Measurements from ENCODE around the gene PARD3. TPM values are rescaled to one million over a fixed set of nuclear protein-coding genes. Genes with fewer than 3 reads are reported as not detected.

Gene PARD3
- total RNA-seq, 1 donor from 2014 or later = 76.4 TPM

- DNase-seq (ENCODE audit: low read depth) = no peak
- TF ChIP-seq CTCF (IDR thresholded peaks at IDR 0.05; ENCODE audit: insufficient read depth, low read length, poor library complexity, severe bottlenecking) = no peak
- H3K36me3 ChIP-seq (ENCODE audit: control insufficient read depth, insufficient read depth, low read length) = no peaks in the 10 kb centered on the region
- no peaks in the 10 kb centered on the region for H3K27me3 ChIP-seq (ENCODE audit: control insufficient read depth, insufficient read depth, low read length)
- H3K4me3 ChIP-seq (ENCODE audit: low read depth, low read length) = no peak overlapping the region
Observed at GRCh38 chr10:34154383-34154900, 660.7 kb downstream of the PARD3 start.

GRCh38 chr10:34153663-34154382, 661.3 kb downstream of the PARD3 start:
- TF ChIP-seq CTCF (IDR thresholded peaks at IDR 0.05; ENCODE audit: insufficient read depth, low read length, poor library complexity, severe bottlenecking) = no peak
- Histone ChIP-seq H3K27me3 (ENCODE audit: control insufficient read depth, insufficient read depth, low read length) (no peaks in the 10 kb centered on the region), H3K4me3 (ENCODE audit: low read depth, low read length) (no peak overlapping the region), H3K36me3 (ENCODE audit: control insufficient read depth, insufficient read depth, low read length) (no peaks in the 10 kb centered on the region)
- DNase-seq (ENCODE audit: low read depth) = no peak

- TF ChIP-seq CTCF (IDR thresholded peaks at IDR 0.05; ENCODE audit: insufficient read depth, low read length, poor library complexity, severe bottlenecking) = no peak
- H3K36me3 ChIP-seq (ENCODE audit: control insufficient read depth, insufficient read depth, low read length) = no peaks in the 10 kb centered on the region
- no peaks in the 10 kb centered on the region for H3K27me3 ChIP-seq (ENCODE audit: control insufficient read depth, insufficient read depth, low read length)
- H3K4me3 ChIP-seq (ENCODE audit: low read depth, low read length) = no peak overlapping the region
- DNase-seq (ENCODE audit: low read depth) = no peak
Observed at GRCh38 chr10:34152434-34152833, 662.7 kb downstream of the PARD3 start.

- no peaks in the 10 kb centered on the region for H3K36me3 ChIP-seq (ENCODE audit: control insufficient read depth, insufficient read depth, low read length)
- TF ChIP-seq CTCF (IDR thresholded peaks at IDR 0.05; ENCODE audit: insufficient read depth, low read length, poor library complexity, severe bottlenecking) = no peak
- H3K27me3 ChIP-seq (ENCODE audit: control insufficient read depth, insufficient read depth, low read length) = no peaks in the 10 kb centered on the region
- no peak for DNase-seq (ENCODE audit: low read depth)
- H3K4me3 ChIP-seq (ENCODE audit: low read depth, low read length) = no peak overlapping the region
Observed at GRCh38 chr10:34151931-34152330, 663.2 kb downstream of the PARD3 start.

- Histone ChIP-seq H3K36me3 (ENCODE audit: control insufficient read depth, insufficient read depth, low read length) (no peaks in the 10 kb centered on the region), H3K4me3 (ENCODE audit: low read depth, low read length) (no peak overlapping the region), H3K27me3 (ENCODE audit: control insufficient read depth, insufficient read depth, low read length) (no peaks in the 10 kb centered on the region)
- DNase-seq (ENCODE audit: low read depth) = no peak
- no peak for TF ChIP-seq CTCF (IDR thresholded peaks at IDR 0.05; ENCODE audit: insufficient read depth, low read length, poor library complexity, severe bottlenecking)
Observed at GRCh38 chr10:34151481-34151880, 663.6 kb downstream of the PARD3 start.

GRCh38 chr10:34150103-34150502, 665.0 kb downstream of the PARD3 start:
- DNase-seq (ENCODE audit: low read depth) = no peak
- Histone ChIP-seq H3K4me3 (ENCODE audit: low read depth, low read length) (no peak overlapping the region), H3K27me3 (ENCODE audit: control insufficient read depth, insufficient read depth, low read length) (no peaks in the 10 kb centered on the region), H3K36me3 (ENCODE audit: control insufficient read depth, insufficient read depth, low read length) (no peaks in the 10 kb centered on the region)
- TF ChIP-seq CTCF (IDR thresholded peaks at IDR 0.05; ENCODE audit: insufficient read depth, low read length, poor library complexity, severe bottlenecking) = no peak

All from kidney epithelial cell (primary cell).